WTC11 (cell line): ENCODE data around the gene SP3. TPM values are rescaled to one million over a fixed set of nuclear protein-coding genes. Genes with fewer than 3 reads are reported as not detected.

Experiments used
- ATAC-seq: fragments of 200-7000 bp; cut with Tn5 transposase; 2 replicates; pipeline ENCODE4 v1.10.0; 2021; ENCODE audit warnings: mild to moderate bottlenecking, moderate library complexity
- CTCF ChIA-PET: fragments of 300-600 bp; sonication (Branson Sonifier 250); formaldehyde crosslinking; loops from one replicate; lab custom pipeline; 2021; ENCODE audit warnings: antibody characterized with exemption; lab: Charles Lee
- POLR2A ChIA-PET: fragments of 350-600 bp; sonication (Branson Sonifier 250); formaldehyde crosslinking; loops from one replicate; lab custom pipeline; 2021; ENCODE audit warnings: antibody characterized with exemption; lab: Charles Lee
- DNase-seq: peaks from one replicate; pipeline ENCODE4 v3.0.0; 2021; ENCODE audit warnings: low spot score
- H3K27ac Mint-ChIP-seq: 2 replicates; pipeline ENCODE4 v1.8.0; 2021; ENCODE audit warnings: mixed read lengths
- H3K27me3 Mint-ChIP-seq: 2 replicates; pipeline ENCODE4 v1.8.0; 2021; ENCODE audit warnings: low read depth, mild to moderate bottlenecking, moderate library complexity, mixed read lengths
- H3K36me3 Mint-ChIP-seq: 2 replicates; pipeline ENCODE4 v1.8.0; 2021; ENCODE audit warnings: mixed read lengths
- H3K4me1 Mint-ChIP-seq: 2 replicates; pipeline ENCODE4 v1.8.0; 2022; ENCODE audit warnings: mixed read lengths
- H3K4me3 Mint-ChIP-seq: 2 replicates; pipeline ENCODE4 v1.8.0; 2021; ENCODE audit warnings: mild to moderate bottlenecking, moderate library complexity, mixed read lengths
- H3K9me3 Mint-ChIP-seq: 2 replicates; pipeline ENCODE4 v1.8.0; 2021; ENCODE audit warnings: mixed read lengths
- AFF4 ChIP-seq: sonication (generic); formaldehyde crosslinking; IDR thresholded peaks from 2 replicates; pipeline ENCODE4 v1.8.1; 2023; ENCODE audit warnings: mild to moderate bottlenecking, missing genetic modification reagents, borderline replicate concordance
- AR ChIP-seq: fragments of 250-450 bp; sonication (Bioruptor Pico); IDR thresholded peaks from 2 replicates; pipeline ENCODE4 v1.9.0; 2021; ENCODE audit warnings: mild to moderate bottlenecking
- CBFB ChIP-seq: sonication (generic); formaldehyde crosslinking; IDR thresholded peaks from 2 replicates; pipeline ENCODE4 v1.8.1; 2022; ENCODE audit warnings: mild to moderate bottlenecking, low read depth, missing genetic modification reagents
- ETV6 ChIP-seq: sonication (generic); formaldehyde crosslinking; IDR thresholded peaks from 2 replicates; pipeline ENCODE4 v1.8.1; 2022; ENCODE audit warnings: mild to moderate bottlenecking, missing genetic modification reagents
- GTF2I ChIP-seq: fragments of 250-450 bp; sonication (Bioruptor Pico); conservative IDR thresholded peaks from 2 replicates; pipeline ENCODE4 v1.4.0; 2021; ENCODE audit warnings: mild to moderate bottlenecking
- MLX ChIP-seq: sonication (generic); formaldehyde crosslinking; IDR thresholded peaks from 2 replicates; pipeline ENCODE4 v1.8.1; 2023; ENCODE audit warnings: mild to moderate bottlenecking, missing genetic modification reagents, moderate library complexity
- NR2C2 ChIP-seq: sonication (generic); formaldehyde crosslinking; IDR thresholded peaks from 2 replicates; pipeline ENCODE4 v1.8.0; 2022; ENCODE audit warnings: mild to moderate bottlenecking, missing genetic modification reagents
- TCF7 ChIP-seq: sonication (generic); formaldehyde crosslinking; IDR thresholded peaks from 2 replicates; pipeline ENCODE4 v1.8.0; 2022; ENCODE audit warnings: mild to moderate bottlenecking, low read depth, missing genetic modification reagents, moderate library complexity
- TEAD1 ChIP-seq: sonication (generic); formaldehyde crosslinking; IDR thresholded peaks from 2 replicates; pipeline ENCODE4 v1.8.0; 2022; ENCODE audit warnings: mild to moderate bottlenecking, missing genetic modification reagents
- ZNF281 ChIP-seq: sonication (generic); formaldehyde crosslinking; IDR thresholded peaks from 2 replicates; pipeline ENCODE4 v1.8.0; 2023; ENCODE audit warnings: mild to moderate bottlenecking, missing genetic modification reagents
- ZNF396 ChIP-seq: fragments of 250-450 bp; sonication (Bioruptor Pico); IDR thresholded peaks from 2 replicates; pipeline ENCODE4 v1.8.0; 2021; ENCODE audit warnings: mild to moderate bottlenecking, moderate library complexity, borderline replicate concordance
- ZNF425 ChIP-seq: fragments of 250-450 bp; sonication (Bioruptor Pico); conservative IDR thresholded peaks from 2 replicates; pipeline ENCODE4 v1.9.0; 2021; ENCODE audit warnings: mild to moderate bottlenecking
- ZNF512 ChIP-seq: sonication (generic); formaldehyde crosslinking; IDR thresholded peaks from 2 replicates; pipeline ENCODE4 v1.8.1; 2022; ENCODE audit warnings: missing genetic modification reagents, borderline replicate concordance
- ZSCAN18 ChIP-seq: fragments of 250-450 bp; sonication (Bioruptor Pico); IDR thresholded peaks from 2 replicates; pipeline ENCODE4 v2.1.2; 2022; ENCODE audit warnings: mild to moderate bottlenecking, moderate library complexity
- total RNA-seq: library from RNA; stranded (reverse); gene quantifications from 3 replicates; pipeline ENCODE4 v1.2.3, GENCODE V29; 2021

Gene SP3
- total RNA-seq, 1 experiment from 2014 or later: 88.5 TPM

- TF ChIP-seq GTF2I (CRISPR knock-in tag) (no peak), TEAD1 (no peak), ZNF512 (CRISPR knock-in tag) (no peak), ETV6 (CRISPR knock-in tag) (no peak), TCF7 (CRISPR knock-in tag) (no peak), MLX (CRISPR knock-in tag) (no peak), ZNF281 (CRISPR knock-in tag) (no peak), ZSCAN18 (CRISPR knock-in tag) (no peak)
- DNase-seq: no peak
- 0 out of 2 replicates have a peak, but pooled peaks cover 4% of the 10 kb centered on the region for H3K9me3 Mint-ChIP-seq
- H3K4me1 Mint-ChIP-seq: no peaks in the 10 kb centered on the region
- CTCF ChIA-PET: no interaction called here
- no peak for ATAC-seq
- peaks cover 16% of the 10 kb centered on the region for H3K36me3 Mint-ChIP-seq
- no peaks in the 10 kb centered on the region for H3K27me3 Mint-ChIP-seq
- POLR2A ChIA-PET: no interaction called here
- H3K4me3 Mint-ChIP-seq: no peak overlapping the region
- no peak overlapping the region for H3K27ac Mint-ChIP-seq
Observed at GRCh38 chr2:173931751-173932150, 33.4 kb downstream of the SP3 start.

- H3K4me3 Mint-ChIP-seq: no peak overlapping the region
- H3K9me3 Mint-ChIP-seq: 0 out of 2 replicates have a peak, but pooled peaks cover 4% of the 10 kb centered on the region
- H3K27me3 Mint-ChIP-seq: no peaks in the 10 kb centered on the region
- ATAC-seq (no peak), DNase-seq (no peak)
- ChIA-PET POLR2A (no interaction called here), CTCF (no interaction called here)
- H3K4me1 Mint-ChIP-seq: no peaks in the 10 kb centered on the region
- H3K36me3 Mint-ChIP-seq: peaks cover 17% of the 10 kb centered on the region
- 0 out of 2 replicates have a peak overlapping the region, but pooled peaks have one; percentile 4 for H3K27ac Mint-ChIP-seq
- TF ChIP-seq AR (CRISPR knock-in tag): no peak
- TF ChIP-seq NR2C2: no peak
- TF ChIP-seq CBFB (CRISPR knock-in tag): no peak
- no peak for TF ChIP-seq ZNF425
- no peak for TF ChIP-seq ZNF396
- no peak for TF ChIP-seq AFF4 (CRISPR knock-in tag)
Observed at GRCh38 chr2:173929441-173929840, 35.7 kb downstream of the SP3 start.
